ENCODE measurements around the gene PHLDA2.
A peak's percentile ranks its signal among the peaks of the same experiment; 100 is the strongest.

Gene PHLDA2

GRCh38 chr11:2934021-2934550, 4.9 kb upstream of the PHLDA2 start:
- peaks cover 9% of the 10 kb centered on the region for H3K4me1 ChIP-seq (ENCODE audit: control insufficient read depth, insufficient read depth, low read length)
- H3K9ac ChIP-seq (ENCODE audit: low read length): no peak overlapping the region
- DNase-seq (ENCODE audit: low read depth): no peak
- H3K36me3 ChIP-seq (ENCODE audit: control insufficient read depth, insufficient read depth, low read length, severe bottlenecking): no peaks in the 10 kb centered on the region
- peaks cover 12% of the 10 kb centered on the region for H3K9me3 ChIP-seq (ENCODE audit: control insufficient read depth, low read length)
- H3K4me3 ChIP-seq (ENCODE audit: low read length): no peak overlapping the region
- no peaks in the 10 kb centered on the region for H3K27me3 ChIP-seq (replicated peaks; ENCODE audit: control insufficient read depth, insufficient read depth, low read length)

- Histone ChIP-seq H3K4me1 (ENCODE audit: control insufficient read depth, insufficient read depth, low read length) (peaks cover 9% of the 10 kb centered on the region), H3K36me3 (ENCODE audit: control insufficient read depth, insufficient read depth, low read length, severe bottlenecking) (no peaks in the 10 kb centered on the region), H3K9ac (ENCODE audit: low read length) (no peak overlapping the region), H3K27me3 (replicated peaks; ENCODE audit: control insufficient read depth, insufficient read depth, low read length) (no peaks in the 10 kb centered on the region), H3K9me3 (ENCODE audit: control insufficient read depth, low read length) (peaks cover 8% of the 10 kb centered on the region), H3K4me3 (ENCODE audit: low read length) (no peak overlapping the region)
- DNase-seq (ENCODE audit: low read depth): peak; percentile 59
Measured at GRCh38 chr11:2933375-2934020, 4.3 kb upstream of the PHLDA2 start.

GRCh38 chr11:2932850-2933251, 3.6 kb upstream of the PHLDA2 start:
- DNase-seq (ENCODE audit: low read depth): no peak
- Histone ChIP-seq H3K27me3 (replicated peaks; ENCODE audit: control insufficient read depth, insufficient read depth, low read length) (no peaks in the 10 kb centered on the region), H3K4me3 (ENCODE audit: low read length) (no peak overlapping the region), H3K4me1 (ENCODE audit: control insufficient read depth, insufficient read depth, low read length) (peaks cover 14% of the 10 kb centered on the region), H3K9me3 (ENCODE audit: control insufficient read depth, low read length) (peaks cover 5% of the 10 kb centered on the region), H3K36me3 (ENCODE audit: control insufficient read depth, insufficient read depth, low read length, severe bottlenecking) (no peaks in the 10 kb centered on the region), H3K9ac (ENCODE audit: low read length) (no peak overlapping the region)

GRCh38 chr11:2931771-2932738, 2.8 kb upstream of the PHLDA2 start:
- H3K27me3 ChIP-seq (replicated peaks; ENCODE audit: control insufficient read depth, insufficient read depth, low read length): no peaks in the 10 kb centered on the region
- H3K4me1 ChIP-seq (ENCODE audit: control insufficient read depth, insufficient read depth, low read length): peaks cover 14% of the 10 kb centered on the region
- no peaks in the 10 kb centered on the region for H3K9me3 ChIP-seq (ENCODE audit: control insufficient read depth, low read length)
- H3K9ac ChIP-seq (ENCODE audit: low read length): no peak overlapping the region
- no peak for DNase-seq (ENCODE audit: low read depth)
- H3K4me3 ChIP-seq (ENCODE audit: low read length): no peak overlapping the region
- no peaks in the 10 kb centered on the region for H3K36me3 ChIP-seq (ENCODE audit: control insufficient read depth, insufficient read depth, low read length, severe bottlenecking)

- no peaks in the 10 kb centered on the region for H3K9me3 ChIP-seq (ENCODE audit: control insufficient read depth, low read length)
- H3K4me3 ChIP-seq (ENCODE audit: low read length): no peak overlapping the region
- H3K27me3 ChIP-seq (replicated peaks; ENCODE audit: control insufficient read depth, insufficient read depth, low read length): no peaks in the 10 kb centered on the region
- no peak for DNase-seq (ENCODE audit: low read depth)
- H3K4me1 ChIP-seq (ENCODE audit: control insufficient read depth, insufficient read depth, low read length): peaks cover 14% of the 10 kb centered on the region
- H3K36me3 ChIP-seq (ENCODE audit: control insufficient read depth, insufficient read depth, low read length, severe bottlenecking): no peaks in the 10 kb centered on the region
- no peak overlapping the region for H3K9ac ChIP-seq (ENCODE audit: low read length)
Measured at GRCh38 chr11:2931420-2931746, 2.2 kb upstream of the PHLDA2 start.

- no peak for DNase-seq (ENCODE audit: low read depth)
- H3K27me3 ChIP-seq (replicated peaks; ENCODE audit: control insufficient read depth, insufficient read depth, low read length): no peaks in the 10 kb centered on the region
Measured at GRCh38 chr11:2930704-2931419, 1.6 kb upstream of the PHLDA2 start.

GRCh38 chr11:2929950-2930703, 907 bp upstream of the PHLDA2 start:
- peak overlapping the region; percentile 78 for H3K9ac ChIP-seq (ENCODE audit: low read length)

More at GRCh38 chr11:2930704-2931419, 1.6 kb upstream of the PHLDA2 start:
- no peaks in the 10 kb centered on the region for H3K9me3 ChIP-seq (ENCODE audit: control insufficient read depth, low read length)
- peaks cover 14% of the 10 kb centered on the region for H3K4me1 ChIP-seq (ENCODE audit: control insufficient read depth, insufficient read depth, low read length)
- peak overlapping the region; percentile 78 for H3K9ac ChIP-seq (ENCODE audit: low read length)
- no peaks in the 10 kb centered on the region for H3K36me3 ChIP-seq (ENCODE audit: control insufficient read depth, insufficient read depth, low read length, severe bottlenecking)
- peak overlapping the region; percentile 77 for H3K4me3 ChIP-seq (ENCODE audit: low read length)

GRCh38 chr11:2929531-2929949, 320 bp upstream of the PHLDA2 start:
- peak; percentile 90 for DNase-seq (ENCODE audit: low read depth)

More at GRCh38 chr11:2929950-2930703, 907 bp upstream of the PHLDA2 start:
- Histone ChIP-seq H3K27me3 (replicated peaks; ENCODE audit: control insufficient read depth, insufficient read depth, low read length) (no peaks in the 10 kb centered on the region), H3K36me3 (ENCODE audit: control insufficient read depth, insufficient read depth, low read length, severe bottlenecking) (no peaks in the 10 kb centered on the region), H3K4me1 (ENCODE audit: control insufficient read depth, insufficient read depth, low read length) (peaks cover 14% of the 10 kb centered on the region), H3K4me3 (ENCODE audit: low read length) (peak overlapping the region; percentile 77), H3K9me3 (ENCODE audit: control insufficient read depth, low read length) (no peaks in the 10 kb centered on the region)
- peak; percentile 63 for DNase-seq (ENCODE audit: low read depth)

GRCh38 chr11:2927851-2928604, 1.2 kb downstream of the PHLDA2 start:
- Histone ChIP-seq H3K4me1 (ENCODE audit: control insufficient read depth, insufficient read depth, low read length) (peaks cover 20% of the 10 kb centered on the region), H3K27me3 (replicated peaks; ENCODE audit: control insufficient read depth, insufficient read depth, low read length) (no peaks in the 10 kb centered on the region), H3K9ac (ENCODE audit: low read length) (peak overlapping the region; percentile 79), H3K4me3 (ENCODE audit: low read length) (peak overlapping the region; percentile 81), H3K36me3 (ENCODE audit: control insufficient read depth, insufficient read depth, low read length, severe bottlenecking) (no peaks in the 10 kb centered on the region), H3K9me3 (ENCODE audit: control insufficient read depth, low read length) (no peaks in the 10 kb centered on the region)
- peak; percentile 49 for DNase-seq (ENCODE audit: low read depth)

More at GRCh38 chr11:2929531-2929949, 320 bp upstream of the PHLDA2 start:
- peak overlapping the region; percentile 77 for H3K4me3 ChIP-seq (ENCODE audit: low read length)
- H3K27me3 ChIP-seq (replicated peaks; ENCODE audit: control insufficient read depth, insufficient read depth, low read length): no peaks in the 10 kb centered on the region
- H3K9ac ChIP-seq (ENCODE audit: low read length): peak overlapping the region; percentile 78
- H3K36me3 ChIP-seq (ENCODE audit: control insufficient read depth, insufficient read depth, low read length, severe bottlenecking): no peaks in the 10 kb centered on the region
- H3K9me3 ChIP-seq (ENCODE audit: control insufficient read depth, low read length): no peaks in the 10 kb centered on the region
- peaks cover 20% of the 10 kb centered on the region for H3K4me1 ChIP-seq (ENCODE audit: control insufficient read depth, insufficient read depth, low read length)

Data from adipocyte (in vitro differentiated cells).